NCI-H1436 (cell line): Measurements from ENCODE around the gene MDM4.
"Not testable (repeated sequence)": the region's sequence is repeated elsewhere in the genome, so short reads cannot be mapped to it uniquely, and the experiment has no call there.

ENCODE experiments used
- DNase-seq: peaks from one replicate; lab custom pipeline; 2025; lab: John Stamatoyannopoulos, UW

MDM4 gene

DNA sequence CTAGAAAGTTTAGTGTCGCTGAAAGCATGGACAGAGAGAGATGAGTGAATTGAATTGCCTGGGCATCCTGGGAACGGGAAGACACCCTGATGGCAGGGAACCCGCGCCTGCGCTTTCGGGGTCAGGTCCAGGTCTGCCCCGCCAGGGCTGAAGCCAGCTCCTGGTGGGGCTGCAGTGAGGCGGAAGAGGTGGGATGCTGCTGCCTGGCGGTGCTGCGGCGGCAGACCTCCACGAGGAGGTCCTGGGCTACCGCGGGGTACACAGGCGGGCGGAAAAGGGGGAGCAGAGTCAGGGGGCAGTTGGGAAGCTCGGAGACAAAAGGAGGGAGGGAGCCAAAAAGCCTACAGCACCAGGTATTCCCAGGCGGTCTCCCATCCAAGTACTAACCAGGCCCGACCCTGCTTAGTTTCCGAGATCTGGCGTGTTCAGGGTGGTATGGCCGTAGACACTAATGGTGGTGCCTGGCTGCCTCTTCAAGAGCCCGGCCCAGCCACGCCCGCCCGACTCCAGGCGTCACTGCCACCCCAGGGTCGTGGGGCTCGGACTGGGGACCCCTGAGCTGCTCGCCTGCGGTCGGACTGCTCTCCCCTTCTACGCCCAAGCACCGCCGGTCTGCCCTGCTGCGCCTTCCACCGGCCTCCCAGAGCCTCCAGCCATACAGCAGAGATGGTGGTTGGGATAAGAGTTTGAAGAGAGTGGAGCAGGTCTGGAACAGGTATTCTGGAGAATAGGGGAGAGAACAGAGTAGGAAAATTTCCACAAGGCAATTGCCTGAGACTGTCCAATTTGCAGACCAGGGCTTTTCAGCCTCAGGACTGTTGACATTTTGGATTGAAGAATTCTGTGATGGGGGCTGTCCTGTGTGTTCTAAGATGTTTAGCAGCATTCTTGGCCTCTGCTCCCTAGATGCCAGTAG lies 46.1 kb downstream of the MDM4 start:
- DNase-seq: no peak

DNA sequence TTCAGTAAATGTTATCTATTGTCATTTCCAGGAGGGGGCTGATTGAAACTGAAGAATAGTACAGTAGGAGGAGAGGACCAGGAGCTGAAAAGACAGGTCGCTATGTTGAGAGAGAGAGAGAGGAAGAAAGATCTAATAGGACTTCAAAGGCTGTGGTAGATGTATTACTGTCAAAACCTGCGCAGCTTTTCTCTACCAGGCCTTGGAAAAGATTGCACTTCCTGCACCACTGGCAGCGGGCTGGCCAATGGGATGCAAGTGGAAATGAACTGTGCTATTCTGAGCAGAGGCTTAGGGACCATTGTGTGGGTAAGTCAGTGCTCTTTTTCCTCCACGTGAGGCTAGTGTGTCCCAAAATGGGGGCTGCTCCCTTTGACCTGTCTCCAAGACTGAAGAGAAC lies 47.1 kb downstream of the MDM4 start:
- no peak for DNase-seq

DNA sequence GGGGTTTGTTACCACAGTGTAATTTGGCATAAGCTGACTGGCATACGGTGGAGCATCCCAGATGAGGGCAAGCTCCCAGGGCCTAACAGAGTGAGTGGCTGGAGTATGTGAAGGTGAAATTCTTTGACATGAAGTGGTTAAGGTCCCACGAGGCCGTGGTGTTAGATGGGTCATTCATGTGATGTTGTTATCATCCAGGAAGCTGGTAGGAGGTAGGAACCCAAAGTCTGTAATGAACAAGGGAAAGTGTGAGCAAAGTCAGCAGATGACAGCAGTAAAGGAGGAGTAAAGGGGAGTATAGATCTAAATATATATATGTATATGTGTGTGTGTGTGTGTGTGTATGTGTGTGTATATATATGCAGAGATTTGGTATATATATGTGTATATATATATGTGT lies 47.6 kb downstream of the MDM4 start:
- no peak for DNase-seq

DNA sequence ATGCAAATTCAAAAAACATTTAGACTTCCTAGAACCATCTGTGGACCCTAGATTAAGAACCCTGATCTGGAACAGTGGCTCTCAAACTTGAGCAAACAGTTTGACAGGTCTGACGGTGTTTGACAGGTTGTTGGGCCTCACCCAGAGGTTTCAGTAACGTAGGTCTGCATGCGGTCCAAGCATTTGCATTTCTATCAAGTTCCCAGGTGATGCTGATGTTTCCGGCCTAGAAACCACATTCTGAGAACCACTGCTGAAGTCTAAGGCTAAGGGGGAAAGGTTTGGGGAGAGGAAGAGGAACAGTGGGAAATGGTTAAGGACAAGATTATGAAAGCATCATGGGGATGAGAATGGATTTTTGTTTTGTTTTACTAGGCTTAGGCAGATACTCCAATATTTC lies 48.6 kb downstream of the MDM4 start:
- DNase-seq: no peak

DNA sequence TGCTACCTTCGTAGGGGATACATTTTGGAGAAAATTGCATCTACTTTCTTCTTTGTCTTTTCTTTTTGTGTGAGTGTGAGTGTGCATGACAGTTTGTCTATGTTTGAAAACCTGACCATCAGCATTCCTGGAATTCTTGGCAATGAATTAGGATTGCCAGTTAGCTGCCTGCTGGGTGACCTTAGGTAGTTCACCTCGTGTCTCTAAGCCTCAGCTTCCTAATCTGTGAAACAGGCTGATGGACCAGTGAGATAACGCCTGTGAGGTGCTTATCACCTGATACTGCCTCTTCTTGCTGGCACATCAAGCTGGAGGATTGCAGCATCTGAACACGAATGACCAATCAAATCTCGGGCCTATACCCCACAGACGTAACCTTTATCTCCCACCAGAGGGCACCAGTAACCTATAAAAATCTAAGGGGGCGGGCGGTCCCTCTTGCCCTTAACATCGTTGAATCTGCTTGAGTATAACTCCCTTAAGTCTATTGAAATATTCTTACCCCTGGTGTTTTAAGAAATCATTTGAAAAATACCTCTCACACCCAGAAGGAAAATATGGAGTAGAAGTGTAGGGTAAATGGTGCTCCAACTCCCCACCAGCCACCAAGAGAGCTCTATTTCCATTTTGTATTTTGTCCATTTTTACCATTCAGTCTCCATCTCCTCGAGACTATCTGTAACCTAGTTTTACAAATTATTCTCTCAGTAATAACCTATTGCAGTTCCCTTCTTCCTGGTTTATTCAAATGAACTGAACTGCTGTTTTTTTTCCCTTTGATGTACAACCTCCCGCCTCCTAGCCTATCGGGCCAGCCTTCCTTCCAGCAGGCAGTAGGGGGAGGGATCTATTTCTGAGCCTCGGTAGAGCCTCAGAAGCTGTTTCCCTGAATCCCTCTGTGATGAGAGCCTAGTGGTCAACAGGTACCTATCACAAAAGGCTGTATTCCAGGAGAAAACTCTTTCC lies 49.7 kb downstream of the MDM4 start:
- DNase-seq: peak; percentile 91

DNA sequence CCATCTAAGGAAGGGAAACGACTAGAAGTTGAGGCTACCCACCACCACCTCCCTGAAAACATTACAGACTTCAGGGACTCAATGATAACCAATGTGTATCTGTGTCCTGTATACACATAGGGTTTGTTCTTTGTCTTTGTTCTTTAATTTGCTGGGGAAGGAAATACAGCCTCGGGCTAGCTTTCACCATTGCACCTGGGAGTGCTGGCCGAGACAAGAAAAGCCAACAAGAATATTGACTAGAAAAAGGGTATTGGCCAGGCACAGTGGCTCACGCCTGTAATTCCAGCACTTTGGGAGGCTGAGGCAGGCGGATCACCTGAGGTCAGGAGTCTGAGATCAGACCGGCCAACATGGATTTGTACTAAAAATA lies 50.4 kb downstream of the MDM4 start:
- no peak for DNase-seq

DNA sequence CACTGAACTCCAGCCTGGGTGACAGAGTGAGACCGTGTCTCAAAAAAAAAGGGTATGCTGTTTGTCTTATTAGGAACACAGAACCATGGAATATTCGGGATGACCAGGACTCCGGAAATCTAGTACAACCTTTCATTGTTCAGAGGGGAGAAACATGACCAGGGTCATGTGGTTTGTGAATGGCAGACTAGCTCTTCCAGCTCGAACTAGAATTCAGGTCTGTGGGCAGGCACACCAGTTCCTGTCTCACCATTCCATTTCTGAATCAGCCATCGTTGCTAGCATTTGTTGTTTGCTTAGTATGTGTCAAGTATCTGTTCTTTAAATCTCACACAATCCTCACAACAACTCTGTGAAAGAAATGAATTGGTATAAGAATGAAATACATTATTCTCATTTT lies 50.9 kb downstream of the MDM4 start:
- no peak for DNase-seq

DNA sequence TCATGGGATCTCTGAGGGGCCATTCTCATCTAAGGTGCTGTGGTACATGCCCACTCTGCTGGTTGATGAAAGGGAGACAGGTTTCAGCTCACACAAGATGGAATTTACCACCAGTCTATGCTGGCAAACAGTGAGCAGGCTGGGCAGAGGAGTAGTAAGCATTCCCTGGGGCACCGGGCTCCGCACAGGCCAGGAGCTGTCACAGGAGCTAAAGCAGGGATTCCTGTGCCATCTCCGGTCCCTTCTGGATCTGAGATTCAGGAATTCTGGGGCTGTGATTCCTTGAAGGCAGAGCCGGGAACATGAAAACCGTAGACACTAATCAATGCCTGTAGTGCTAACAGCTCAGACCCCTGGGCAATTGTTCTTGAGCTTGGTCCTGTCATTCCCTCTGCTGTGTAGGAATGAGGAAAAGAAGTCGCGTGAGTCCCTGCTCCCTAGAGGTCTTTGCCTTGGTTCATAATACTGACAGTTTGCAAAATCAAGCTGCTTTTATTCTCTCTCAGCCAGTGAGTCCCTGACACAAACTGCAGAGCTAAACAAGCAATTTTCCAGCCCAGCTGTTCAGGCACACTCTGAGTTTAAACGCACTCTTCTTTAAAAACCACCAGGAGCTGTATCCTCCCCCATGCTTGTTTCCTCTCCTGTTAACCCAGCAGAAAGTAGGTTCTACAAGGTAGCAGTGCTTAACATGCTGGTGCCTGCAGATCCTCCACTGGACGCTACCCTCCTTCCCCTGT lies 52.5 kb downstream of the MDM4 start:
- DNase-seq: no peak

DNA sequence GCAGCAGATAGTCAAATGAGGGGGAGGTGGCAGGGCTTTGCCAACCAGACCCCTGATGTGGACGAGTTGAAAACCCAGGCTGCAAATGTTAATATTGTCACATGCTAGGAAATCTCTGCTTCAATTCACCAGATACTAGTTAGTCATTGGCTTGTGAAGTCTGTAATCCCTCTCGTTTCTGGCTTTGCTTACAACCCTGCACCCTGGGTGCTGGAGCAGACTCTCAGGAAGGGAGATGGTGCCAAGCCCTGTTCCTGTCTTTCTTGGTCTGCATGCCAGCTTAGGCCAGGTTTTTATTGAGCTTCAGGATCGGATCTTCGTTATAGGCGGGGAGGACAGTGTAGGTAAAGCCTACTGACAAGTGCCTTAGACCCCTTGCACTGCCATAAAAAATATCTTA lies 53.3 kb downstream of the MDM4 start:
- DNase-seq: no peak

DNA sequence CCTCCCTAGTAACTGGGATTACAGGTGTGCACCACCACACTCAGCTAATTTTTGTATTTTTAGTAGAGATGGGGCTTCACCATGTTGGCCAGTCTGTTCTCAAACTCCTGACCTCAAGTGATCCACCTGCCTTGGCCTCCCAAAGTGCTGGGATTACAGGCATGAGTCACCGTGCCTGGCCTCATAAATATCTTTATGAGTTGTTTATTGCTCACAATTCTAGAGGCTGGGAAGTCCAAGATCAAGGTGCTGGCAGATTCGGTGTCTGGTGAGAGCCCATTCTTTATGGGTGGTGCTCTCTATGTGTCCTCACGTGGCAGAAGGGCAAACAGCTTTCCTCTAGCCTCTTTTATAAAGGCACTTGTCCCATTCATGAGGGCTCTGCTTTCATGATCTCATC lies 53.8 kb downstream of the MDM4 start:
- not testable (repeated sequence) for DNase-seq

DNA sequence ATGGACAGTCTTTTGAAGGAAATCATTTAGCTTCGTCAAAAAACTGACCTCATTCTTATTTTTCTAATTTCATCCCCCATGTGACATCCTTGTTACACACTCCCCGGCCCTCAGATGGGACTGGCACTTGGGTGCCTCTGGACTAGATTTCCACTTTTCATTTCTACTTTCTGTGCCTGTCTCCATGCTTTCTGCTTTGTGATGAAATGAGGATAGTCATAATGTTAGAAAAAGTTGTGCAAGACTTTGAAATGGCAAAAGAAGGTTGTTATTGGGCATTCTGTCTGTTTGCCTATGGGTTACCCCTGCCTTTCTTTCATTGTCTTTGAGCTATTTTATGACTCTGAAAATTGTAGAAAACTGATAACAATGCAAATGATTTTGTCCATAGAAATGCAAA lies 54.9 kb downstream of the MDM4 start:
- no peak for DNase-seq

DNA sequence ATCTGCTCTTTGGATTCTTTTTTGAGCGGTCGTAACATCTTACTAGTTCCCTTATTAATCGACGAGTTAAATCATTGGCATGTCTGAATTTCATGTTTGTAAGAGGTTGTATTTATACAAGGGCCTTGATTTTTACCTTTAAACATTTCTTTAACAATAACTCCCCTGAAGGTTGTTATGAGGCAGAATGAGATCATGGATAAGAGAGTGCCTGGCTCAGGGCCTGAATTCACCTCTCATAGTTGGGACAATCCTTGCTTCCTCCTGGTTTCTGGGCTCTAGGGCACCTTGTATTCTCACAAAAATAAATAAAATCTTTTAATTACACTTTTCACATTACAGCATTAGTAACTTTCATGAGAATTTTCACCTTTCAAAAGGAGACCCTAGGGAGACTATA lies 55.4 kb downstream of the MDM4 start:
- DNase-seq: no peak

DNA sequence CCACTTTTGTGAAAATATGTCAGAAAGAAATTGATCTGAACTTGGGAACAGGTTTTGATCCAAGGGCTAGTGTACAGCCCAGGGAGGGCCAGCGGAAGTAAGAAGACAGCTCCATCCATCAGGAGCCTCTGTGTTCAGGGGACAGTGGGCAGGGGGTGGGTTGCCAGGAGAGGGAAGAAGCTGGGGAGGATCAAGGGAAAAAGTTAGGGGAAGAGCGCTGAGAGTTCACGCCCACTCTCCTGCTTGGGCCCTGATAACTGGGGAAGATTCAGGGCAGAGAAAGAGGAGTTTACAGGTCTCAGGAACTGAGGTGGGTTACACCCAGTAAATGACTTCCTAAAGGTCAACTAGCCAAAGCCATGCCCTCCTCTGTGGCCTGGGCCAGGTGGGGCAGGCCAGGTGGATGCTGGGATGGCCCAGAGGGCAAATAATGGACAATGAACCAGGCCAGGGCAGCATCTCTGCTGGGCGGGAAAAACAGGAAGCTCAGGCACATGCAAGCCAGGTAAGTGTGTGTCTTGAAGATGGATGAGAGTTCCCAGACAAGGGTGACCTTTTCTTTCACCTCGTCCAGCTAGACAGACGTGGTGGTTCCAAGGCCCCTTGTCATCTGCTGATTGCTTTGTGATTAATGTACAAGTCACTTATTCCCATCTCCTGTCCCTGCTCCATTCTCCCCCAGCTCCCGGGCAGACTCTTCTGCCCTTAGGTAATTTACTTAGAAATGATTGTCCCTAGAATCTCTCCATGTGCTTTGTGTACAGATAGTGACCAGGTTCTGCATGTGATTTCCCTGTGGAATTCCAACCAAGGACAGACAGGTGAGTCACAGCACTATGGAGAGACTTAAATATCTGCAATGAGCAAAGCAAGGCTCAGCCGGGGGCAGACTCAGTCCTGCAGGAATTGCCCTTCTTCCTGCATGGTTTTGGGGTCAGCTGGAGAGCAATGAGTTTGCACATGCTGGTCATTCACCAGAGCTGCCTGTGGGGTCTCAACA lies 57.0 kb downstream of the MDM4 start:
- no peak for DNase-seq

DNA sequence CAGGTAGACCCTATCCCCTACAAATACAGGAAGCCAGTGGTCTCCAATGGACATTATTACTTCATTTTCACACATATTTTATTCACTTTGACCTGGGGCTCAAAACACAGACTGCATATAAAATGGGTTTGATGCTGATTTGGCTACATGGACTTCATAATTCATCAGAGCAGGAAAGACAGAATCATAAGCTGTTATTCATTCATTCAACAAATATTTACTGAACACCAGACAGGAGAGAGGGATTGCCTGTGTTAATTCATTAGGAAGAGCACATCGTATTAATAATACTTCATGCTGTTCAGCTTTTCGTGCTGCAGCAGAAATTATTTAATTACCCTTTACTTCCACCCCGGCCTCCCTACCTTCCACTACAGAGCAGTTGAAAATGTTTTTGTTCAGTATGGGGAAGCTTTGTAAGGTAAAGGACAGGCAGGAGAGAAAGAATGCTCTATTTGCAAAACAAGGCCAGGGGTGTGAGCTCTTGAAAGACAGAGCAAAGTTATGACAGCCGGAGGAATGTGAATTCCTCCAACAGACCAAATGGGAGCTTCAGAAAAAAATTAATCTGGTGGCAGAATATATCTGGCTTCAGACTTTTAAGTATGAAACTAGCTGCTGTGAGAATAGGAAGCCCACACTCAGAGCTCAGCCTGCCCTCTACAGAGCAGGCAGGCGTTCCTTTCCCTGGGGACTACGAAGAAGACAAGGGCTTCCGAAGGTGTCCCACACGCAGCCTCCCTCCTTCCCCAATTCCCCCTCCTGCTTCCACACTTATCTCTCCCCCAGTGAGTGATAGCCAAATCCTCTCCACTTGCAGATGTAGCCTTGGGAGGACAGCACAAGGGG lies 58.0 kb downstream of the MDM4 start:
- no peak for DNase-seq

DNA sequence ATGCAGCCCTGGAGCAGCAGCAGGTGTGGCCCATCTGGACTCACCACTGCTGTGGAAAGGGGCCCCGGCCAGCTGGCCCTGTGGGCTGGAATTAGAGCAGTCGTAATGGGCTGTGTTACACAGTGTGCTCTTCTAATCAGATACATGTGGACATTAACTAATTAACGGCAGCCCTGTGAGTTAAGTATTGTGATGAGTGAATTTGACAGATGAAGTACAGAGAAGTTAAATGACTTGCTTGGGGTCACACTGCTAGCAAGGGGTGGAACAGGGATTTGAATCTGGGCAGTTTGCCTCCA lies 58.6 kb downstream of the MDM4 start:
- DNase-seq: no peak

DNA sequence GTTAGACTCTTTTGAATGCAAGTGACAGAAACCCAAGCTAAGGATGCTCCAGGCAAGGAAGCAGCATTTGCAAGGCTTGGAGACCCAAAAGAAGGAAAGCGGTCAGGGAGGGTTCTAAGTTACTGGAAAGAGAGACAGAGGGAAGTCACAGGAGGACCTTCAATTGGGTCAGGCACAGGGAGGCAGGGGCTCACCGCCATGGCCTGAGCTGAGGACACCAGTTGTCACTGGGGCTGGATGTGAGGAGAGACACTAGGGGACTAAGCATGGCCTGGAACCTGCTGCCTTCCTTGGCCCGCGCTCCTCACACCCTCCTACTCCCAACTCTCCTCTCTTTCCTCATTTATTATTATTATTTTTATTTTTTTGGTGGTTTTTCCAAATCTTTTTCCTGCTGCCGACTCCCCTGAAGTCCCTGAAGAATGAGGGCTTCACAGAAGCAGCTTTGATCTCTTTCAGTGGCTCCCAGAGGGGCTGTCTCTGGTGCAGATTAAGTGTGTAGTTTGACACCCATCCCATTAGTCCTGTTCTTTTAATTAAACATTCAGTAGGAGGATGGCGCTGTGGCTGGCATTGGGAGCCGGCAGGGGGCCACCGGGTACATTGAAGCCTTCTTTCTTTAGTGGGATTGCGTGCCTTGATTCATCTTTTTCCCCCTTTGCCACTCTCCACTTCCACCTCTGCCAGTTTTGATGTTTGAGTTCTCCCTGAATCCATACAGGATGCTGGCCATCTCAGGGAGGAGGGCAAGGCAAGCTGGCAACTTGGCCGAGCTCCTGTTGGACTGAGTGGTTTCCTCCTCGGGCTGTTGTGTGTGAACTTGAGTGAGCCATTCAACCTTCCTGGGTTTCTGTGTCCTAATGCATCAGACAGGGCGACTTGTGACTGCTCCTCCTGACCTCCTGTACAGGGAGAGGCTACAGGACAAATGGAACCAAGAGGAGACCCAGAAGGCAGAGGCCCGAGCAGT lies 59.3 kb downstream of the MDM4 start:
- DNase-seq: no peak

DNA sequence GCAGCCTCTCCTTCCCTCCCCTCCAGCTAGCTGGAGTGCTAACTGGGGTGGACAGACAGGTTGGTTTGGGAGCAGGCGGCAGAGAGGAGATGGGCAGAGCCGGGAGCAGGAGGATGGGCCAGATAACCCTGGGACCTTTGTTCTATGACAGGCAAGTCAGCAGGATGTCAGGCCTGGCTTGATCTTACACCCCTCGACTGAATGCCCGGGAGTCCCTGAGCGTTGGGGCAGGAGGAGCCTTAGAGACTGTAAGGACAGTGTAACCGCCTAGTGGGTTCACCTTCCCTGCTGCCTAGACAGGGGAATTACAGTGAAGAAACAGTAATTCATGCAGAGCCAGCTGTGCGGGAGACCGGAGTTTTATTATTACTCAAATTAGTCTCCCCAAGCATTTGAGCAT lies 60.2 kb downstream of the MDM4 start:
- DNase-seq: no peak

DNA sequence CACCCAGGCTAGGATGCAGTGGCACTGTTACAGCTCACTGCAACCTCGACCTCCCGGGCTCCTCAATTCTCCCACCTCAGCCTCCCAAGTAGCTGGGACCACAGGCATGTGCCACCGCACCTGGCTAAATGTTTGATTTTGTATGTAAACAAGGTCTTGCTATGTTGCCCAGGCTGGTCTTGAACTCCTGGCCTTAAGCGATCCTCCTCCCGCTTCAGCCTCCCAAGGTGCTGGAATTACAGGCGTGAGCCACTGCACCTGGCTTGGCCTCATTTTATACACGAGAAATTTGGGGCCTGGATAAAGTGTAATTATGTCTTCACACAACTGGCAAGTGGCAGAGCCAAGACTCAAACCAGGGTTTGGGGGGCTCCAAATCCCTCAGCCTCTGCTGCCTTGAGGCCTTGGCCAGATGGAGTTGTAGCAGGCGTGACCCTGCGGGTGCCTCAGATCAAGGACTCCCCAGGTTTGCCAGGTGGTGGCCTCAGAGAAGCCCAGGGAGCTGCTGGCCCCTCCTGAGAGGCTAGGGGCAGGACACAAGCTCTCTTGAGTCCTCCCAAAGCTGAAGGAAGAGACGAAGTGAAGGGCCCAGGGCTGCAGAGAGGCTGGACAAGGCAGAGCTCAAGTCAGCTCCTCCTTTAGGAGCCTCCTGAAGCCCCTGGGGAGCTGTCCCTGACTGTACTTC lies 61.7 kb downstream of the MDM4 start:
- DNase-seq: no peak
